ENCODE results near the gene MED7. TPM values are rescaled to one million over a fixed set of nuclear protein-coding genes. Genes with fewer than 3 reads are reported as not detected.

MED7 gene
- polyA plus RNA-seq, 1 donor from 2014 or later = 27.2 TPM

DNA sequence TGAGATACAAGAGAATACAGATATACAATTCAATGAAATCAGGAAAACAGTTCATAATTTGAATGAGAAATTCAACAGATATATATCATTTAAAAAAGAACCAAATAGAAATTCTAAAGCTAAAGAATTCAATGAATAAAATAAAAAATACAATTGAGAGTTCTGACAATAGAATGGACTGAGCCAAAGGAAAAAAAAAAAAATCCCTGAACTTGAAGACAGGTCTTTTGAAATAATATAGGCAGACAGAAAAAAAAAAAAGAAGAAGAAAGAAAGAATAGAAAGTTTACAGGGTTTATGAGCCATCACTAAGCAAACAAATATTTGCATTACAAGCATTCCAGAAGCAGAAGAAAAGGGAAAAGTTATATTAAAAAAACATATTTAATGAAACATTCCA lies 21.0 kb downstream of the MED7 start:
- no peak overlapping the region for H3K9ac ChIP-seq (ENCODE audit: low read length)
- no peaks in the 10 kb centered on the region for H3K27me3 ChIP-seq (ENCODE audit: insufficient read depth, low read depth, low read length)
- no peaks in the 10 kb centered on the region for H3K79me2 ChIP-seq (replicated peaks; ENCODE audit: insufficient read depth, low read length)
- H3K36me3 ChIP-seq (ENCODE audit: insufficient read depth, low read length) = no peaks in the 10 kb centered on the region
- peaks cover 6% of the 10 kb centered on the region for H3K9me3 ChIP-seq (ENCODE audit: low read length)
- TF ChIP-seq EZH2 (IDR thresholded peaks at IDR 0.05; ENCODE audit: borderline replicate concordance, insufficient read depth, low read length, poor library complexity, severe bottlenecking) (no peak), EP300 (conservative IDR thresholded peaks at IDR 0.05; ENCODE audit: poor library complexity, severe bottlenecking) (no peak), TAF1 (IDR thresholded peaks at IDR 0.05; ENCODE audit: low read depth) (no peak)
- no peaks in the 10 kb centered on the region for H3F3A ChIP-seq (ENCODE audit: insufficient read depth, low read length, poor library complexity, severe bottlenecking)
- H3K27ac ChIP-seq (ENCODE audit: low read length) = no peak overlapping the region
- H3K4me2 ChIP-seq (ENCODE audit: low read length) = no peak overlapping the region
- H3K4me3 ChIP-seq (ENCODE audit: low read length) = no peak overlapping the region
- no peaks in the 10 kb centered on the region for H4K20me1 ChIP-seq (ENCODE audit: insufficient read depth)
- H2AFZ ChIP-seq (ENCODE audit: low read depth, low read length) = no peak overlapping the region
- H3K9me2 ChIP-seq (ENCODE audit: insufficient read depth, low read length) = no peaks in the 10 kb centered on the region

DNA sequence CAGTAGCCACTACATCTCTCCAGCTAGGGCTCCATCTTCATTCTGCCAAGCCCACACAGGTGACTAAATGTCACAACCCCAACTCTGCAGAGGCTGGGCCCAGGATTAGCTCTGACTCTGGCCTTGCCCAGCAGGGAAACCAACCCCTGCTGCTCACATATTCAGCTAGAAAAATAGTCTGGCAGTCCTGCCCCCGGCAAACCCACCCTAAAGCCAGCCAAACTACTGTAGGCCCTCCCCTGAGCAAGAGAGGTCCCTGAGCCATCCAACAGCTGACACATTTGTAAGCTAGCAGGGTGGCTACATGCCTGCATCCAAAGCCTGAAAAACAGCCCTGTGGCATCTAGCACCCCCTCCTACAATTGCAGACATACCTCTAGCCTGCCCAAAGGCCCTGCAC lies 22.6 kb downstream of the MED7 start:
- Histone ChIP-seq H3K9me2 (ENCODE audit: insufficient read depth, low read length) (no peaks in the 10 kb centered on the region), H3K36me3 (ENCODE audit: insufficient read depth, low read length) (no peaks in the 10 kb centered on the region), H3K9me3 (ENCODE audit: low read length) (peaks cover 6% of the 10 kb centered on the region), H2AFZ (ENCODE audit: low read depth, low read length) (no peak overlapping the region), H4K20me1 (ENCODE audit: insufficient read depth) (no peaks in the 10 kb centered on the region), H3K79me2 (replicated peaks; ENCODE audit: insufficient read depth, low read length) (no peaks in the 10 kb centered on the region), H3K27me3 (ENCODE audit: insufficient read depth, low read depth, low read length) (no peaks in the 10 kb centered on the region), H3K4me3 (ENCODE audit: low read length) (no peak overlapping the region), H3K4me2 (ENCODE audit: low read length) (no peak overlapping the region), H3F3A (ENCODE audit: insufficient read depth, low read length, poor library complexity, severe bottlenecking) (no peaks in the 10 kb centered on the region), H3K27ac (ENCODE audit: low read length) (no peak overlapping the region), H3K9ac (ENCODE audit: low read length) (no peak overlapping the region)
- no peak for TF ChIP-seq POLR2AphosphoS5 (IDR thresholded peaks at IDR 0.05)
- TF ChIP-seq TAF1 (IDR thresholded peaks at IDR 0.05; ENCODE audit: low read depth) = no peak
- TF ChIP-seq EP300 (conservative IDR thresholded peaks at IDR 0.05; ENCODE audit: poor library complexity, severe bottlenecking) = no peak
- TF ChIP-seq, protein P1, sequence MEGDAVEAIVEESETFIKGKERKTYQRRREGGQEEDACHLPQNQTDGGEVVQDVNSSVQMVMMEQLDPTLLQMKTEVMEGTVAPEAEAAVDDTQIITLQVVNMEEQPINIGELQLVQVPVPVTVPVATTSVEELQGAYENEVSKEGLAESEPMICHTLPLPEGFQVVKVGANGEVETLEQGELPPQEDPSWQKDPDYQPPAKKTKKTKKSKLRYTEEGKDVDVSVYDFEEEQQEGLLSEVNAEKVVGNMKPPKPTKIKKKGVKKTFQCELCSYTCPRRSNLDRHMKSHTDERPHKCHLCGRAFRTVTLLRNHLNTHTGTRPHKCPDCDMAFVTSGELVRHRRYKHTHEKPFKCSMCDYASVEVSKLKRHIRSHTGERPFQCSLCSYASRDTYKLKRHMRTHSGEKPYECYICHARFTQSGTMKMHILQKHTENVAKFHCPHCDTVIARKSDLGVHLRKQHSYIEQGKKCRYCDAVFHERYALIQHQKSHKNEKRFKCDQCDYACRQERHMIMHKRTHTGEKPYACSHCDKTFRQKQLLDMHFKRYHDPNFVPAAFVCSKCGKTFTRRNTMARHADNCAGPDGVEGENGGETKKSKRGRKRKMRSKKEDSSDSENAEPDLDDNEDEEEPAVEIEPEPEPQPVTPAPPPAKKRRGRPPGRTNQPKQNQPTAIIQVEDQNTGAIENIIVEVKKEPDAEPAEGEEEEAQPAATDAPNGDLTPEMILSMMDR (IDR thresholded peaks at IDR 0.05; ENCODE audit: poor library complexity, severe bottlenecking) = no peak
- no peak for TF ChIP-seq SMC3 (conservative IDR thresholded peaks at IDR 0.05; ENCODE audit: poor library complexity)
- TF ChIP-seq, protein P2, sequence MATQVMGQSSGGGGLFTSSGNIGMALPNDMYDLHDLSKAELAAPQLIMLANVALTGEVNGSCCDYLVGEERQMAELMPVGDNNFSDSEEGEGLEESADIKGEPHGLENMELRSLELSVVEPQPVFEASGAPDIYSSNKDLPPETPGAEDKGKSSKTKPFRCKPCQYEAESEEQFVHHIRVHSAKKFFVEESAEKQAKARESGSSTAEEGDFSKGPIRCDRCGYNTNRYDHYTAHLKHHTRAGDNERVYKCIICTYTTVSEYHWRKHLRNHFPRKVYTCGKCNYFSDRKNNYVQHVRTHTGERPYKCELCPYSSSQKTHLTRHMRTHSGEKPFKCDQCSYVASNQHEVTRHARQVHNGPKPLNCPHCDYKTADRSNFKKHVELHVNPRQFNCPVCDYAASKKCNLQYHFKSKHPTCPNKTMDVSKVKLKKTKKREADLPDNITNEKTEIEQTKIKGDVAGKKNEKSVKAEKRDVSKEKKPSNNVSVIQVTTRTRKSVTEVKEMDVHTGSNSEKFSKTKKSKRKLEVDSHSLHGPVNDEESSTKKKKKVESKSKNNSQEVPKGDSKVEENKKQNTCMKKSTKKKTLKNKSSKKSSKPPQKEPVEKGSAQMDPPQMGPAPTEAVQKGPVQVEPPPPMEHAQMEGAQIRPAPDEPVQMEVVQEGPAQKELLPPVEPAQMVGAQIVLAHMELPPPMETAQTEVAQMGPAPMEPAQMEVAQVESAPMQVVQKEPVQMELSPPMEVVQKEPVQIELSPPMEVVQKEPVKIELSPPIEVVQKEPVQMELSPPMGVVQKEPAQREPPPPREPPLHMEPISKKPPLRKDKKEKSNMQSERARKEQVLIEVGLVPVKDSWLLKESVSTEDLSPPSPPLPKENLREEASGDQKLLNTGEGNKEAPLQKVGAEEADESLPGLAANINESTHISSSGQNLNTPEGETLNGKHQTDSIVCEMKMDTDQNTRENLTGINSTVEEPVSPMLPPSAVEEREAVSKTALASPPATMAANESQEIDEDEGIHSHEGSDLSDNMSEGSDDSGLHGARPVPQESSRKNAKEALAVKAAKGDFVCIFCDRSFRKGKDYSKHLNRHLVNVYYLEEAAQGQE (IDR thresholded peaks at IDR 0.05; ENCODE audit: borderline replicate concordance) = no peak
- TF ChIP-seq EZH2 (IDR thresholded peaks at IDR 0.05; ENCODE audit: borderline replicate concordance, insufficient read depth, low read length, poor library complexity, severe bottlenecking) = no peak
- TF ChIP-seq RAD21 (conservative IDR thresholded peaks at IDR 0.05) = no peak
- no peak for TF ChIP-seq MXI1 (conservative IDR thresholded peaks at IDR 0.05; ENCODE audit: poor library complexity, severe bottlenecking)

Measured in neural cell (in vitro differentiated cells).